CD4-positive, alpha-beta T cell treated with Interleukin-17A for 1 hour (primary cell): Measurements from ENCODE around the gene DNAAF8.

ENCODE experiments used
- DNase-seq: peaks from one replicate; pipeline ENCODE4 v3.0.0-alpha.2; 2020

Gene DNAAF8

DNA sequence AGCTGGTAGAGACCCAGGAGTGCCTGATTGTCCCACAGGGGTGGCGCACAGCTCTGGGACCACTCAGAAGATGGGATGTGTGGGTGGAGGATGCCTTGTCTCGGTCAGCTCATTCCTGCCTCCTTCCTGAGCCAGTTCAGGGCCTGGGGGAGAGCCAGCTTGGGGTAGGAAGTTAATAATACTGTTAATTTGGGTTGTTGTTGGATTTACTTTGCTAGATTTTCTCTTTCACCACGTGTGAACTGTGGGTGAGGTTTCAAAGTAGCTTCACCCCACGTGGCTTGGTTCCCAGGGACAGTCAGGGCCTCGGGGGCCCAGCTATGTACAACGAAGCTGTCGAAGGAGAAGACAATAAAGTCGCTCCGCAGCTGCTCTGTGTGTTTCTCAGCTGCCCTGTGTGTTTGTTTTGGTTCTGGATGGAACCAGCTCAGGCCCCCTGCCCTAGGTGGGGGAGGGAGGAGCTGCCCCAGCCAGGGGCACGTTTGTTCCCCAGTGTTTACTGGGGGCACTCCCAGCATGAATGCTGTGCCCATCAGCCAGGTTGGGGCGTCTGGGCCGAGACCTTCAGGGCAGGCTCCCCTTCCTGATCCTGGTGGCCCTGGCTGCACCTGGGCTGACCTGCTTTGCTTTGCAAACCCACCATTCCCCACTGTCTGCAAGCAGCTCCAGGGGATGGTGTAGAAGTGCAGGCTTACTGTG, 38.7 kb upstream of the DNAAF8 start:
- no peak for DNase-seq

DNA sequence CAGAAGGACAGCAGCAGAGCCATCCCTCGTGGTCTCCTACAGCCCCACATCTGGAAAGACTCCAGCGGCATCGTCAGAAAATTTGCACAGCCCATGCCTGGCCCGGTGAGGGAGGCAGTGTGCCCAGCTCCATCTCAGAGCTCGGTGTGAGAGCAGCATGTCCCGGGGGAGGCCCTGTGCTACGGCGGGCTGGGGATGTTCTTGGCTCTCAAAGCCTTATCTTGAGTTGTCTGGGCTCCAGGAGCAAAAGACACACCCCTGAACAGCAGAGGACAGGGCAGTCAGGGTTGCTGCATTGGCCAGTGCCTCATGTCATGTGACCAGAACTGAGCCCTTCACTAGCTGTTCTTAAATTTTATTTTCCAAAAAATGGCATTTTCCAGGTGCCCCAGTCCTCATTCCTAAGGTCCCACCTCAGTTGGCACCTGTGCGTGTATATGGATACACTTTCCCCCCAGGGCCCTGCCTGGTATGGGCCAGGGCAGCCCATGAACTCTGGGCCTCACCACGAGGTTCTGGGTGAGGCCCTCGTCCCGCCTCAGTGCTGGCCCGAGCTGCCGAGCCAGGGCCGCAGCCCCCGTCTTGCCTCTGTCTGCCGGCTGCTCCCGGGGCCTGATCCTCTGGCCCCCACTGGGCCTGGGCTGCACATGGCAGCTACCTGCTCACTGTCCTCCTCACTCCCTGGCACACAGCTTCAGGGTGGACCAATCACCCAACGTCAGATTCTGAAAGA, 38.0 kb upstream of the DNAAF8 start:
- DNase-seq, result no peak

DNA sequence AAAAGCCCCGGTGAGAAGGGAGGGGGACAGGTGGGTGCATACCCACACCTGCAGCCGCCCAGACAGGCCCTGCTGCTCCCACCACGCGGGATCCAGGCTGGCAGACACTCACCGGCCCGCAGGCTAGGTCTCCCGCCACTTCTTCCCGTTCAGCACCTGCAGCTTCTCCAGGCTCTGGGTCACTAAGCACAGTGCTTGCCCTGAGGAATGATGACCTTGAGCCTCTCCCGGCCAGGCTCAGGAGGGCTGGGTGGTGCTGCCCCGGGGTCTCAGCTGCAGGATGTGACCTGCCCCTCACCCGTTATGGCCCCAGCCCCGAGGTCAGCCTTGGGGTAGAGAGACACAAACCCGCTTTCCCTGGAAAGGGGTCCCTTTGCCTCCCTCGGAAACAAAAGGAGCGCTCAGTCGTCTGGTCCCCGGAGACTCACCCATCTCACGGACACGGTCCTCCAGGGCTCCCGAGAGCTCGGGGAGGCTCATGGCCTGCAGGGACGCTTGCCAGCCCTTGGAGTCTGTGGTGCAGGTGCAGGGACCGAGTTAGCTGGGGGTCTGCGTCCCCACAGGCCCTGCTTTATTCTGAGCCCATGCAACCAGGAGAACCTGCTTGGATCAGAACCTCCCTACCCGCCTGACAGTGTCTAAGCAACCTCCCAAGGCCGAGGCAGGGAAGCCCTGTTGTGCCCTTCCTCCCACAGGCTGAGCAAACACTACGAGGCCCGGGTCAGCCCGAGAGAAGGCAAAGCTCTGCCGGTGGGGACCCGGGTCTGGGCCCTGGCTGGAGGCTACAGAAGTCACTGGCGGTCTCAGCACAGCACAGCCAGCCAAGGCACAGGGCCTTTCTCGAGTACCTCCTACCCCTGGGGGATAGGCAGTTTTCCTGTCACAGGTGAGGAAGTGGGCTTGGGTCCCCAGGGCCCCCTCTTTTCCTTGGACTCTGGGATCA, 37.2 kb upstream of the DNAAF8 start:
- no peak for DNase-seq

DNA sequence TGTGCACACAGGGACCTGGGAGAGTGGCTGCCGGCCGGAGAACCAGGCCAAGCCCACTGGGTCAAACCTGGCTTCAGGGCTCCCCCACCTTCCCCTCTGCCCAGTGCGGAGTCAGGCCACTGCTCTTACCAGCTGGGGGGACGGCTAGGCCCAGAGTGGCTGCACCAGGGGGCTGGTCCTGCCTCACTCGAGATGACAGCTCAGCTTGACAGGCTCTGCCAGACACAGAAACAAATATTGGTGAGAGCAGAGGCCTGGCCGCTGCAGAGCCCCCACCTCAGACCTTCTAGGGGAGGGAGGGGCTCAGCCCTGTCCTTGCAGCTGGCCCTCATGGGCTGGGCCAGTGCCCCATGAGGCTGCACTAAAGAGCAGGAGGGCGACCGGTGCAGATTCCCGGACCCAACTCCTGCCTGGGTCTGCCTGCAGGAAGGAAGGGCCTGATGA, 36.5 kb upstream of the DNAAF8 start:
- no peak for DNase-seq

DNA sequence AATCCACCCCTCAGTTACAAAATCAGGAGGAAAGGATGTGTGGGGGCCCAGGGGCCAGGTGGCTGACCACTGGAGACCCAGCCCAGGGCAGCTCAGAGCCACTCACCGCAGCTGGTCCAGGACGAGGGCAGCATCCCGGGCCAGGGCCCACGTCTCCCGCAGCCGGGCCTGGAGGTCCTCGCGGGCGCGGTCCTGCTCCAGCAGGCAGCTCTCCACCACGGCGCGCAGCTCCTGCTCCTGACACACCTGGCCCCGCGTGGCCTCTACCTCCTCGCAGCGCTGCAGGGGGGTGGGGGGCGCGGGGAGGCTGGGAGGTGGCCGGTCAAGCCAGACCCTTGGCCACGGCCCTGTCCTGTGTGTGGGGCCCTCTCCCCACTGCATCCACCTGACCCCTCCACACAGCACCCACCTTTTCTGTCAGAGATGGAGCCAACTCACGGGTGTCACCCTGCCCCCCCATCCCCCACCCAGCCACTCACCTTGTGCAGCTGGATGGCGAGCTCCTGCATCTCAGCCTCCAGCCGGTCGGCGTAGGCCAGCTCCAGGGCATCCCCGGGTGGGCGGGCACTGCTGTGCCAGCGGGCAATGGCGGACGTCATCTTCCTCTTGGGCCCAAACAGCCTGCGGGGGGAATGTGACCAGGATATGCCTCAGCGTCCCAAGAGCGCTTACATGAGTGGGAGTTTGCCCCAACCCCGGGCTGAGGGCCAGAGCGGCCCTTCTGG, 35.9 kb upstream of the DNAAF8 start:
- DNase-seq, result no peak

DNA sequence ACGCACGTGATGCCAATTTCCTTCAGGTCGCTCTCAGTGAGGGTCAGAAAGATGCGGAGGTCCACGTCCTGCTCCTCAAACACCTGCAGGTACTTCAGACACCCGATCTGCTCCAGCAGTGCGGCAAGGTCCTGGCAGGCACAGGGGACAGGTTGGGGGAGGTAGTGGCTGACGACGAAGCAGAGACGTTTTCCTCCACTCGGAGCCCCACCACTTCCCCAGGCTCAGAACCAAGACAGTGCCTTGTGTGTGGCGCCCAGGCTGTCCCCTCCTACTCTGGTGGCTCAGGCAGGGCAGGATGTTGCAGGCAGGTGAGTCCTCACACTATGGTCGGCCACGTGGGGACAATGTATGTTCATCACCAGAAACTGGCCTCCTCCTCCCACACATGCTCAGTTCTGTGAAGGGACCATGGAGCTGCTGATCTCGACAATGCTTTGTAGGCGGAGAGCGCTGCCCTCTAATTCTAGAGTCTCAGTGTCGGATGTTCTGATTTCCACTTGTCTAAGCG, 35.2 kb upstream of the DNAAF8 start:
- no peak for DNase-seq

DNA sequence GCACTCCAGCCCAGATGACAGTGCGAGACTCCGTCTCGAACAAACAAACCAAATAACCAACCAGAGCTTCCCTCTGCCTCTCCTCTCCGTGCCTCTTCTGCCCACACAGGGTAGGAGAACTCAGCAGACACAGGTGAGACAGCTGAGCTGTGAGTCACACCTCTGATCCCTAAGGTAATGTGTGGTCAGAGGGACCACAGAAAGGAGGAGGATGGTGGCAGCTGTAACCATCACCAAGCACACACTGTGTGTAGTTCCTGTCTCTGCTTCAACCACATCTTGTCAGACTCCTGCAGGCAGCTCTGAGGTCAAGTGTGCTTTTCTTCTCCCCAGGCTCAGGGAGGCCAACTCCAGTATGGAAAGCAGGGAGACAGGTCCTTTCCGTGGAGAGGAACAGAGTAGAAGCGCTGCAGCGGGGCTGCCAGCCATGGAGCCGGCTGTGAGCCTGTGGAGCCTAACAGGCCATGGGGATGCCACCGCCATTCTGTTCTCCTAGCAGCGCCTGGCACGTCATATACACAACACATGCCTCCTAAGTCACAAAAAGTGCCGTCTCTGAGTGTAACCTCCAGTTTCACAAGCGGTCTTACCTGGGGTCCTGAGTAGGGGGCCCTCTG, 33.8 kb upstream of the DNAAF8 start:
- DNase-seq, result peak; percentile 22

DNA sequence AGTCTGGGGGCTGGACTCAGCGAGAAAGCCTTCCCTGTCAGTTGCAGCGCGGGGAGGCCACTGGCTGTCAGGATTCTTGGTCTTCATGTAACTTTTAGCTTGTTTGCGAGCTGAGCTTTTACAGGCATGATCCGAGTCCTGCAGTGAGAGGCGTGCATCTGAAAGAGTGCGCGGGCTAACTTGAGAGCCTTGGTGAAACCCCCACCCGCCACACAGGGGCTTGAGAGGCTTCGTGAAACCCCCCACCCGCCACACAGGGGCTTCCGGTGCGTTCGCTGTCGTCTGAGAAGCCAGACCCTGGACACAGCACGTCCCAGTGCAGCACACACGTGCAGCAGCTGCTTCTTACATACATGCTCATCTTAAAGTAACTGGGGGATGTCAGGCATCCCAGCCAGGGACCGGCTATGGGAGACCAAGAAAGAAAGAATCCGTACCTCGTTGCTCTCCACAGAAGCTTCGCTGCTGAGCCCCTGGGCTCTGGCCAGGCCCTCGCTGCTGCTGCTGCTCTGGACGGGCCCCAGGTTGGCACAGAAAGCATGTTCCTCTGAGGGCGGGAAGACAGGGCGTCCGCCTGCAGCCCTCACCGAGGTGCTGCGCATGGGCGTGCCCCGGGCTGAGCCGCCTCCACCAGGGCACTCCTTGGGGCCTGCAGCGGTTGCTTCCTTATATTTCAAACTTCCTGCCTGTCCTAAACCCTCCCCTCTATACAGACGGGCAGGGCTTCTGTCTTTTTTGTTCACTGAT, 33.2 kb upstream of the DNAAF8 start:
- DNase-seq, result no peak

DNA sequence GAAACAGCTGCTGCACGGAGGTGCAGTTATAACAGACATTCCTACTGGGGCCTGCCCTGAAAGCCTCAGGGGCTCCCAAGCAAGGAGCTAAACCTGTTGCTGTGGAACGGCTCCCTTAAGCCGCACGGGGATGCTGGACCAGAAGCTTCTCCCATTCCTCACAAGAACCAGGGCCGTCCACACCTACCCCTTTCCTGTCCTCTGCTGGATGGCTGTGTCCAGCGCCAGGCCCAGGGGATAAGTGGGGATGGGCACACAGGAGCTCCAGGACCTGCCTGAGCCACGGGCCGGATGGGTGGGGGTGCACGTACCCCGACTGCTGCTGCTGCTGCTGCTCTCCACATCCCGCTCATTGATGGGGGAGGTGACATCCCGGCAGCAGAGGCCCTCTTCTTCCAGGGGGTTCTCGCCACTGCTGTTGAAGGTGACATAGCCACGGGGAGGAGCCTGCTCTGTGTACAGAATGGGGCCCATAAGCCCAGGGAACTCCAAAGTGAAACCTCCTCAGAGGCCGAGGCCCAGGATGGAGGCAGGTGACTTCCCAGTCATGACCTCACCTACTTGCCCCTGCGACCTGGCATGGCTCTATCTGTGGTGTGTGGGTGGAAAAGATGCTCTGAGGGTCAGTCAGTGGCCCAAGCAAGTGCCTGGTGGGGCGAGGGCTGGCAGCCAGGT, 32.4 kb upstream of the DNAAF8 start:
- DNase-seq, result no peak

DNA sequence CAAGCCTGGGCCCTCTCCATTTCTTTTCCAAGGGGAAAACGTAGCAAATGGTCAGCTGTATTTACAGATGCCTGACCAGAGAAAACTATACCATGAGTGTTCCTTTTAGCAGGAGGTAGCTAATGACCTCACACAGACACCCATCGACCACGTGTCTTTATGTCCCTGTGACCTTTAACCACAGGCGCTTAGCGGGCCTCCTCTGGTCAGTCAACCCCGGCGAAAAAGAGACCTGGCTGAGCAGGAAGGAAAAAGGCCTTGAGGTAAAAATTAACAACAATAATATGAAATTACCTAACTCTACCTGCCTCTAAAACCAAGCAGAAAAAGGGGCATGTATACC, 31.9 kb upstream of the DNAAF8 start:
- no peak for DNase-seq

DNA sequence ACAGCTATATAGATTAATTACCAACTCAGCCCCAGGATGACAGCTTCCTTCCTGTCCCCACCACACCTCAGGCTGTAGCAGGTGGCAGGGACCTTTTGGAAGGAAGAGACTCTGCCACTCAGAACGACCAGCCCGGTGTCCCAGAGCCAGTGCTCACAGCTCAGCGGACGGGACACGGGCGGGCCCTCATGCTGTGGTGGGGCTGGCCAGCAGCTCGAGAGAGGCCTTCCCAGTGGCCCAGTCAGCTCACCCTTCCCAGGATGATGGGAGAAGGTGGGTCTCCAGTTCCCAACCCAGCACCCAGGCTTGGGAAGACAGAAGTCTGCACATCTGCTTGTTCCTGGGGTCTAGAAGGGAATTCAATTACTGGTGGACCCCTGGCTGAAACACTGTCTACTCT, 30.4 kb upstream of the DNAAF8 start:
- no peak for DNase-seq

DNA sequence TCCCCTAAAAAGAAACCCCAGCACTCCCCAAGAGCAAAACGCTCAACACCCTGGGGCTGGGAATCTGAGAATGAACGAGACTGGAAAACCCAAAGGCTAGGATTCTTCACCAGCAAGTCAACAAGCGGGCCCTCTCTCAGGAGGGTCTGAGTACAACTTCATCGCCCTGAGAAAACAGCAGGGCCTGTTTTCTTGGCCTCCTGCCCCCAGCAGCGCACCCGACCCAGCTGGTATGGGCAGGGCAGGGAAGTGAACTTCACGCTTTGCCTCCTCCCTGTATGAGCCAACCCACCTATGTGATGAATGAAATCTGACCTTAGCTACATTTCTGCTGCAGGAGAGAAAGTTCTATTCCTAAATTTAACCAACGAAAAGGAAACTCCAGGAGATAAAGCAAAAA, 29.8 kb upstream of the DNAAF8 start:
- no peak for DNase-seq

DNA sequence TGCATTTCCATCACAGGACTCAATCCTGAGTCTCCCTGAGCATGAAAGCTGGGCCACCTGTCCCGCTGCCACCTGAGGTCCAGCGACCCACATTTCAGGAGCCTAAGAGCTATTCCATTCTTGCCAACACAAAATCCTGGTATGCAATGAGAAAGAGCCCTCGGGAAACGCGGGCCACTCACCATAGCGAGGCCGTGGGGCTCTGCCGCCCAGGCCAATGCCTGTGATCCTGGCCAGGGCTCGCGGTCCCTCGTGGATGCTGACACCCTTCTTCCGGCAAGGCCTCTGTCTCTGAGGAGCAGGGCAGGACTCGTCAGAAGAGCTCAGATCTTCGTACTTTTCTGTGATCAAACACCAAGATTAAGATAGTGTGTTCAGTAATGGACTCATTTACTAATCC, 29.4 kb upstream of the DNAAF8 start:
- DNase-seq, result no peak

DNA sequence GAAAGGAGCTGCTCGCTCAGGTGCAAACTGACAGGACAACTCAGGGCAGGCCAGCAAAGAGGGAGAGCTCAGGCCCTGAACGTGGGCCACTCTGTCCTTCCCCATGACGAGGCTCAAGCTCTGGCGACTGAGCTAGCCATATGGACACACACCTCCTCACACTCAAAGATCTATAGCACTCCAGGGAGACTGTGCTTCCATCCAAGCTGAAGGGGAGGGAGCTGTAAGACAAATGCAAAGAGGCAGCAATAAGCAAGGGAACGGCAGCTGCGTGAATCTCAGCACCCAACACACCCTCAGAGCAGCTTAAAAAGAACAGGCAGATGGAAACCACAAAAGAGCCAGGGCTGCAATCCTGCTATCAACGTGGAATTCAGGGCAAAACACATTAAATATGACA, 27.5 kb upstream of the DNAAF8 start:
- DNase-seq, result no peak

DNA sequence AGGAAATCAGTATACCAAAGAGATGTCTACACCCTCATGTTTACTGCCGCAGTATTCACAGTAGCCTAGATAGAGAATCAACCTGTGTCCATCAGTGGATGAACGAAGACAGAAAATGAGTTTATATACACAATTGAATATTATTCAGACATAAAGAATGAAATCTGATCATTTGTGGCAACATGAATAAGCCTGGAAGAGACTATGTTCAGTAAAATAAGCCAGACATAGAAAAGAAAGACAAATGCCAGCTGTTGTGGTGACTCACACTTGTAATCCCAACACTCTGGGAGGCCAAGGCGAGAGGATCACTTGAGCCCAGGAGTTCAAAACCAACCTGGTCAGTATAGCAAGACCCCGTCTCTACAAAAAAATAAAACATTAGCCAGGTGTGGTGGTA, 24.9 kb upstream of the DNAAF8 start:
- DNase-seq, result no peak

DNA sequence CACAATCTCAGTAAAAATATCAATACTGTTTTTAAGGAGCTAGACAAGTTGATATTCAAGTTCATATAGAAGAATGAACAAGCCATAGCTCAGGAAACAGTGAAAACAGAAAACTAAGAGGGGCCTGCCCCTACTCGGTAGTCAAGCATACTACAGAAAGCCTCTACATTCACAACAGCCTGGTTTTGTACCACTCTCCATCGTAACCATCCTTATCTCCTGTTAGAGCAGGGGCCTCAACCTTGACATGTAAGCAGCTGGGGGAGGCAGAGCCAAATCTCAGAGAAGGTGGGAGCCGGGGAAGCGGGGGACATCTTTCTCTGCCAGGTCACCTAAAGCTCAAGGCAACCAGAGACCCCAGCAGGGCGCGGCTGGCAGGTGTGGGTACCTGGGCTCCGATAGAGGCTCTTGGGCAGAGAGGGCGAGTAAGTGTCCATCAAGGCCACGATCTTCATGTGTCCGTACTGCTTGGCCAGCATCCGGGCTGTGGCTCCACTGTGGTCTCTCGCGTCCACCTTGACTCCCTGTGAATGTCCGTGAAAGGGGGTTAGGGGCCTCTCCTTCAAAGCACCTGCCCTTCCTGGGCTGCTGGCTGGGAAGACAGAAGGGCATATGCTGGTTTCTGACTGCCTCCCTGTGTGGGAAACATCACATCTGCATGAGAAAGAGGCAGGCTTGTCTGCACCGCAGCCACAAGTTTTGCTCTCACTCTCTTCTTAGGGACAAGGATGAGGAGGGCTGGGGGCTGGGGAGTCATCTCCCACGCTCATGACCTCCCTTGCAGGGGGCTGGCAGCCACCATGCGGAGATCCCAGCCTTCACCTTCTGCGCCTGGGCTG, 20.5 kb upstream of the DNAAF8 start:
- DNase-seq, result no peak

DNA sequence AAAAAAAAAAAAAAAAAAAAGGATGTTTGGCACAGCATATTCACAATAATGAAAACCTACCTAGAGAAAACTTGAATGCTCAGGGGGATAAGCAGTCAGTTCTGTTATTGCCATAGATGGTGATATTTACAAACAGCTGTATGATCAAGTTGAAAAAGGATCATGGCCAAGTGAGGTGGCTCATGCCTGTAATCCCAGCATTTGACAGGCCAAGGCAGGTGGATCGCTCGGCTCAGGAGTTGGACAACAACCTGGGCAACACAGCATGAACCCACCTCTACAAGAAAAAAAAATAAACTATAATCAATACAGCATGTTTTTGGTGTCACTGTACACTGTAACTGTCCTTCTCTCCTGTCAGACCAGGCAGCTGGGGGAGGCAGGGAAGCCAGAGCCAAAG, 19.3 kb upstream of the DNAAF8 start:
- no peak for DNase-seq

DNA sequence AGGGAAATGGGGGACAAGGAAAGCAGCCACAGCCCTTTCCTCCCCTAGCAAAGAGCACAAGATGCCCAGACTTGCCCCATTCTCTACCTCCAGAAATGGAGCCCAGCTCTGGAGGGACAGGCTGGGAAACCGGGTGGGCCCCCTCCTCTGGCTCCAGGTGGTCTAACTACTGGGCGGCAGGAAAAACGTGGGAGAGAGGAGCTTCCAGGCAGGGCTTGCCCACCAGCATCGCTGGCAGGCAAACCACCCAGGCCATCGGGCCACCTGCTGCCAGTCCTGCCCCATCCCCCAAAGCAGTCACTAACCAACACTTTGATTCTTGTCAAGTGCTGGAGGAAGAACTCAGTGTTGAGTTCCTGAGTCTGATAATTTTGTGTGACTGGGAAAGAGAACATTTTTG, 15.9 kb upstream of the DNAAF8 start:
- DNase-seq, result no peak

DNA sequence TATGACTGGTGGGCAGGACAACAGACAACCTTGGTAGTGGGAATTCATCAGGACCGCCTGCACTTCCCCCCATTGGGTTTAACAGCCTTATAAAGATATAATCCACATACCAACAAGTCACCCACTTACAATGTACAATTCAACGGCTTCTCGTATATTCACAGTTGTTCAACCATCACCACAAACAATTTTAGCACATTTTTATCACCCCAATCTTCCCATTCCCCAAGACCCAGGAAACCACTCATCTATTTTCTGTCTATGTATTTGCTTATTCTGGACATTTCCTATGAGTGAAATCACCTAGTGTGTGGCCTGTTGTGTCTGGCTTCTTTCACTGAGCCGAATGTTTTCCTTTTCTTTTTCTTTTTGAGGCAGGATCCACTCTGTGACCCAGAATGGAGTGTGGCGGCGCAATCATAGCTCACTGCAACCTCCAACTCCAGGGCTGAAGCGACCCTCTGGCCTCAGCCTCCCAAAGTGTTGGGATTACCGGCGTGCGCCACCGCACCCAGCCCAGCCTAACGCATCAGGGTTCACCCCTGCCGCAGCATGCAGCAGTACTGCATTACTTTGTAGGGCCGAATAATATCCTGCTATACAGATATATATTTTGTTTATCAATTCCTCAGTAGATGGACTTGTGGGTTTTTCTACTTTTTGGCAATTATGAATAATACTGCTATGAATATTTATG, 11.1 kb upstream of the DNAAF8 start:
- no peak for DNase-seq
